H1 (cell line): Measurements from ENCODE around the gene PRRX2. TPM values are rescaled to one million over a fixed set of nuclear protein-coding genes. Genes with fewer than 3 reads are reported as not detected.

ENCODE experiments used
- GTF2F1 ChIP-seq: IDR thresholded peaks from 2 replicates; pipeline ENCODE4 v1.6.1; 2012; ENCODE audit warnings: low read depth, low read length, improper control_type of control experiment, borderline replicate concordance
- KDM1A ChIP-seq: fragments of 200-600, 300-600 bp; sonication (generic); IDR thresholded peaks from 2 replicates; pipeline ENCODE4 v1.7.1; 2016; ENCODE audit warnings: mild to moderate bottlenecking, low read length, borderline replicate concordance
- KDM5A ChIP-seq: fragments of 200-600 bp; IDR thresholded peaks from 2 replicates; pipeline ENCODE4 v1.7.1; 2012; ENCODE audit warnings: mild to moderate bottlenecking, low read length, inconsistent platforms, mixed read lengths
- POU5F1 ChIP-seq: IDR thresholded peaks from 2 replicates; pipeline ENCODE4 v1.6.1; 2011; ENCODE audit warnings: low read depth, mild to moderate bottlenecking, low read length, moderate library complexity
- TBP ChIP-seq: IDR thresholded peaks from 2 replicates; pipeline ENCODE4 v1.6.1; 2011; ENCODE audit warnings: low read depth, low read length, improper control_type of control experiment
- polyA plus RNA-seq, 7 experiments: library from polyadenylated mRNA; depleted of rRNA in 3 of 7; stranded (reverse) in 5 of 7; unstranded in 2 of 7; fragments of >200 nt in 5 of 7; fragments of 200-250 nt in 2 of 7; gene quantifications; 1 replicate in 5 of 7; 2 replicates in 1 of 7; 4 replicates in 1 of 7; pipeline versions ENCODE4 v1.2.1 to v1.2.3, GENCODE V29; 2011 to 2013; ENCODE audit warnings: missing spikeins in 2 of 7, mixed read lengths in 2 of 7
- total RNA-seq: library from RNA; stranded (reverse); fragmentation: NEBNext Ultra II Directional; extraction: Animal tissue kit (Norgen Biotek cat#: 25700); gene quantifications from 2 replicates; pipeline ENCODE4 v1.2.1, GENCODE V29; 2021
- TF ChIP-seq, protein P1 (sequence below): fragments of 300-600 bp; sonication (generic); IDR thresholded peaks from 2 replicates; pipeline ENCODE4 v1.7.1; 2012; ENCODE audit warnings: low read length, moderate library complexity, mild to moderate bottlenecking, inconsistent platforms; ENCODE audit not compliant: insufficient replicate concordance

Gene PRRX2
- total and polyA plus RNA-seq, 2 of the 8 experiments (the other 6 are each of a cell fraction or from before 2014, with no cell fraction given) = 5.8 to 9.2 TPM

DNA sequence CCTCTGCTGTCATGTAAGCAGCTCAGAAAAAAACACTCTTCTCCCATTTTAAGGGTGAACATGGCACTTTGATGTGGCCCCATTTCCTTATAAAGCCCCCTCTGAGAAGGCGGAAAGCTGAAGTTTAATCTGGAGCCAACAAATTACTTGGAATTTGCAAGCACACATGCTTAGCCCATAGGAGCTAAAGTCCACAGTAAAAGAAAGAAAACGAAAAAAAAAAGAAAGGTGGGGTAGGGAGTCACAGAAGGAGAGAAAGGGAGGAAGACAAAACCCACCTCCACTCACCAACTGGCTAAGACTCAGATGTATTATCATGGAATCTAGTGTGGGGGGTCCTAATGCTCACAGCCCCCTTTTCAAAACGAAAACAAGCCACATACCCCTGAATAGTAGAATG, 30.4 kb downstream of the PRRX2 start (continued):
- TF ChIP-seq, protein P1, sequence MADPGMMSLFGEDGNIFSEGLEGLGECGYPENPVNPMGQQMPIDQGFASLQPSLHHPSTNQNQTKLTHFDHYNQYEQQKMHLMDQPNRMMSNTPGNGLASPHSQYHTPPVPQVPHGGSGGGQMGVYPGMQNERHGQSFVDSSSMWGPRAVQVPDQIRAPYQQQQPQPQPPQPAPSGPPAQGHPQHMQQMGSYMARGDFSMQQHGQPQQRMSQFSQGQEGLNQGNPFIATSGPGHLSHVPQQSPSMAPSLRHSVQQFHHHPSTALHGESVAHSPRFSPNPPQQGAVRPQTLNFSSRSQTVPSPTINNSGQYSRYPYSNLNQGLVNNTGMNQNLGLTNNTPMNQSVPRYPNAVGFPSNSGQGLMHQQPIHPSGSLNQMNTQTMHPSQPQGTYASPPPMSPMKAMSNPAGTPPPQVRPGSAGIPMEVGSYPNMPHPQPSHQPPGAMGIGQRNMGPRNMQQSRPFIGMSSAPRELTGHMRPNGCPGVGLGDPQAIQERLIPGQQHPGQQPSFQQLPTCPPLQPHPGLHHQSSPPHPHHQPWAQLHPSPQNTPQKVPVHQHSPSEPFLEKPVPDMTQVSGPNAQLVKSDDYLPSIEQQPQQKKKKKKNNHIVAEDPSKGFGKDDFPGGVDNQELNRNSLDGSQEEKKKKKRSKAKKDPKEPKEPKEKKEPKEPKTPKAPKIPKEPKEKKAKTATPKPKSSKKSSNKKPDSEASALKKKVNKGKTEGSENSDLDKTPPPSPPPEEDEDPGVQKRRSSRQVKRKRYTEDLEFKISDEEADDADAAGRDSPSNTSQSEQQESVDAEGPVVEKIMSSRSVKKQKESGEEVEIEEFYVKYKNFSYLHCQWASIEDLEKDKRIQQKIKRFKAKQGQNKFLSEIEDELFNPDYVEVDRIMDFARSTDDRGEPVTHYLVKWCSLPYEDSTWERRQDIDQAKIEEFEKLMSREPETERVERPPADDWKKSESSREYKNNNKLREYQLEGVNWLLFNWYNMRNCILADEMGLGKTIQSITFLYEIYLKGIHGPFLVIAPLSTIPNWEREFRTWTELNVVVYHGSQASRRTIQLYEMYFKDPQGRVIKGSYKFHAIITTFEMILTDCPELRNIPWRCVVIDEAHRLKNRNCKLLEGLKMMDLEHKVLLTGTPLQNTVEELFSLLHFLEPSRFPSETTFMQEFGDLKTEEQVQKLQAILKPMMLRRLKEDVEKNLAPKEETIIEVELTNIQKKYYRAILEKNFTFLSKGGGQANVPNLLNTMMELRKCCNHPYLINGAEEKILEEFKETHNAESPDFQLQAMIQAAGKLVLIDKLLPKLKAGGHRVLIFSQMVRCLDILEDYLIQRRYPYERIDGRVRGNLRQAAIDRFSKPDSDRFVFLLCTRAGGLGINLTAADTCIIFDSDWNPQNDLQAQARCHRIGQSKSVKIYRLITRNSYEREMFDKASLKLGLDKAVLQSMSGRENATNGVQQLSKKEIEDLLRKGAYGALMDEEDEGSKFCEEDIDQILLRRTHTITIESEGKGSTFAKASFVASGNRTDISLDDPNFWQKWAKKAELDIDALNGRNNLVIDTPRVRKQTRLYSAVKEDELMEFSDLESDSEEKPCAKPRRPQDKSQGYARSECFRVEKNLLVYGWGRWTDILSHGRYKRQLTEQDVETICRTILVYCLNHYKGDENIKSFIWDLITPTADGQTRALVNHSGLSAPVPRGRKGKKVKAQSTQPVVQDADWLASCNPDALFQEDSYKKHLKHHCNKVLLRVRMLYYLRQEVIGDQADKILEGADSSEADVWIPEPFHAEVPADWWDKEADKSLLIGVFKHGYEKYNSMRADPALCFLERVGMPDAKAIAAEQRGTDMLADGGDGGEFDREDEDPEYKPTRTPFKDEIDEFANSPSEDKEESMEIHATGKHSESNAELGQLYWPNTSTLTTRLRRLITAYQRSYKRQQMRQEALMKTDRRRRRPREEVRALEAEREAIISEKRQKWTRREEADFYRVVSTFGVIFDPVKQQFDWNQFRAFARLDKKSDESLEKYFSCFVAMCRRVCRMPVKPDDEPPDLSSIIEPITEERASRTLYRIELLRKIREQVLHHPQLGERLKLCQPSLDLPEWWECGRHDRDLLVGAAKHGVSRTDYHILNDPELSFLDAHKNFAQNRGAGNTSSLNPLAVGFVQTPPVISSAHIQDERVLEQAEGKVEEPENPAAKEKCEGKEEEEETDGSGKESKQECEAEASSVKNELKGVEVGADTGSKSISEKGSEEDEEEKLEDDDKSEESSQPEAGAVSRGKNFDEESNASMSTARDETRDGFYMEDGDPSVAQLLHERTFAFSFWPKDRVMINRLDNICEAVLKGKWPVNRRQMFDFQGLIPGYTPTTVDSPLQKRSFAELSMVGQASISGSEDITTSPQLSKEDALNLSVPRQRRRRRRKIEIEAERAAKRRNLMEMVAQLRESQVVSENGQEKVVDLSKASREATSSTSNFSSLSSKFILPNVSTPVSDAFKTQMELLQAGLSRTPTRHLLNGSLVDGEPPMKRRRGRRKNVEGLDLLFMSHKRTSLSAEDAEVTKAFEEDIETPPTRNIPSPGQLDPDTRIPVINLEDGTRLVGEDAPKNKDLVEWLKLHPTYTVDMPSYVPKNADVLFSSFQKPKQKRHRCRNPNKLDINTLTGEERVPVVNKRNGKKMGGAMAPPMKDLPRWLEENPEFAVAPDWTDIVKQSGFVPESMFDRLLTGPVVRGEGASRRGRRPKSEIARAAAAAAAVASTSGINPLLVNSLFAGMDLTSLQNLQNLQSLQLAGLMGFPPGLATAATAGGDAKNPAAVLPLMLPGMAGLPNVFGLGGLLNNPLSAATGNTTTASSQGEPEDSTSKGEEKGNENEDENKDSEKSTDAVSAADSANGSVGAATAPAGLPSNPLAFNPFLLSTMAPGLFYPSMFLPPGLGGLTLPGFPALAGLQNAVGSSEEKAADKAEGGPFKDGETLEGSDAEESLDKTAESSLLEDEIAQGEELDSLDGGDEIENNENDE = no peak
- TF ChIP-seq POU5F1 (no peak), GTF2F1 (no peak), KDM5A (no peak), KDM1A (no peak), TBP (no peak)
